HCT116 (cell line): ENCODE measurements around the gene FCHSD2.

Experiments
- POLR2A ChIP-seq: IDR thresholded peaks from 2 replicates; pipeline ENCODE4 v1.7.0; 2011; ENCODE audit warnings: borderline replicate concordance; ENCODE audit not compliant: insufficient read depth, insufficient read length; ENCODE audit errors: extremely low read depth
- TF ChIP-seq, protein P1 (sequence below), 3 experiments: fragments of 200-600 bp in 1 of 3; sonication (generic) in 1 of 3; IDR thresholded peaks in 2 of 3; conservative IDR thresholded peaks in 1 of 3; 2 replicates each; pipeline ENCODE4 v1.5.1; 2012 to 2017; ENCODE audit warnings: low read depth in 2 of 3, low read length in 2 of 3, antibody characterized with exemption in 1 of 3, borderline replicate concordance in 1 of 3, control low read depth in 1 of 3, mild to moderate bottlenecking in 1 of 3, mixed read lengths in 1 of 3, mixed run types in 1 of 3, moderate library complexity in 1 of 3; ENCODE audit not compliant: insufficient read depth in 1 of 3

GRCh38 chr11:72826942-72827480 lies 315.1 kb downstream of the FCHSD2 start:
- TF ChIP-seq, protein P1, sequence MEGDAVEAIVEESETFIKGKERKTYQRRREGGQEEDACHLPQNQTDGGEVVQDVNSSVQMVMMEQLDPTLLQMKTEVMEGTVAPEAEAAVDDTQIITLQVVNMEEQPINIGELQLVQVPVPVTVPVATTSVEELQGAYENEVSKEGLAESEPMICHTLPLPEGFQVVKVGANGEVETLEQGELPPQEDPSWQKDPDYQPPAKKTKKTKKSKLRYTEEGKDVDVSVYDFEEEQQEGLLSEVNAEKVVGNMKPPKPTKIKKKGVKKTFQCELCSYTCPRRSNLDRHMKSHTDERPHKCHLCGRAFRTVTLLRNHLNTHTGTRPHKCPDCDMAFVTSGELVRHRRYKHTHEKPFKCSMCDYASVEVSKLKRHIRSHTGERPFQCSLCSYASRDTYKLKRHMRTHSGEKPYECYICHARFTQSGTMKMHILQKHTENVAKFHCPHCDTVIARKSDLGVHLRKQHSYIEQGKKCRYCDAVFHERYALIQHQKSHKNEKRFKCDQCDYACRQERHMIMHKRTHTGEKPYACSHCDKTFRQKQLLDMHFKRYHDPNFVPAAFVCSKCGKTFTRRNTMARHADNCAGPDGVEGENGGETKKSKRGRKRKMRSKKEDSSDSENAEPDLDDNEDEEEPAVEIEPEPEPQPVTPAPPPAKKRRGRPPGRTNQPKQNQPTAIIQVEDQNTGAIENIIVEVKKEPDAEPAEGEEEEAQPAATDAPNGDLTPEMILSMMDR (IDR thresholded peaks at IDR 0.05 in 2 of 3, conservative IDR thresholded peaks at IDR 0.05 in 1 of 3; ENCODE audit: borderline replicate concordance in 1 of 3, insufficient read depth in 1 of 3, low read depth in 2 of 3, low read length in 2 of 3): no peak
- no peak for TF ChIP-seq POLR2A
